ENCODE measurements around the gene SORBS2. TPM values are rescaled to one million over a fixed set of nuclear protein-coding genes. Genes with fewer than 3 reads are reported as not detected.

SORBS2 gene
- total and polyA plus RNA-seq, 2 donors (not counting 1 experiment from before 2014, with no cell fraction given): 0.33 to 3.0 TPM

DNA sequence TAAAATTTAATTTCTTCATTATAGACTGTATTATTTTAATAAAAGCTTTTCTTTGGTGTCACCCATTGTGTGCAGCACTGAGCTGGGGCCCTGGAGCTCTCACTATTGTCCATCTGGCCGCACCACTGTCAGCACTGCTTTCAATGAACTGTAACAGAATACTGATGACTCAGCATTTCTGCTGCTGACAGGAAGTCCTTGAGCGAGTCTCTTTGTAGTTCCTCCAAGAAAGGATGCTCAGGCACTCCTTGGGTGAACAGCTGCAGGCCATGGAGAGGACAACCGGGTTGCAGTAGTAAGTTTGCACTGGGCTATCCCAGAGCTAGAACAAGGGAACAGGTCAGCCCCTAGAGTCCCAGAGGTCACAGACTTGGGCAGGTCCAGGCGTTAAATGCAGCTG lies 81.6 kb downstream of the SORBS2 start:
- no peaks in the 10 kb centered on the region for H3K4me1 ChIP-seq (ENCODE audit: control insufficient read depth, extremely low read depth, insufficient read depth, low read length)
- DNase-seq (ENCODE audit: low read depth in 2 of 2): peak; percentile 38 to 75
- TF ChIP-seq, protein P1, sequence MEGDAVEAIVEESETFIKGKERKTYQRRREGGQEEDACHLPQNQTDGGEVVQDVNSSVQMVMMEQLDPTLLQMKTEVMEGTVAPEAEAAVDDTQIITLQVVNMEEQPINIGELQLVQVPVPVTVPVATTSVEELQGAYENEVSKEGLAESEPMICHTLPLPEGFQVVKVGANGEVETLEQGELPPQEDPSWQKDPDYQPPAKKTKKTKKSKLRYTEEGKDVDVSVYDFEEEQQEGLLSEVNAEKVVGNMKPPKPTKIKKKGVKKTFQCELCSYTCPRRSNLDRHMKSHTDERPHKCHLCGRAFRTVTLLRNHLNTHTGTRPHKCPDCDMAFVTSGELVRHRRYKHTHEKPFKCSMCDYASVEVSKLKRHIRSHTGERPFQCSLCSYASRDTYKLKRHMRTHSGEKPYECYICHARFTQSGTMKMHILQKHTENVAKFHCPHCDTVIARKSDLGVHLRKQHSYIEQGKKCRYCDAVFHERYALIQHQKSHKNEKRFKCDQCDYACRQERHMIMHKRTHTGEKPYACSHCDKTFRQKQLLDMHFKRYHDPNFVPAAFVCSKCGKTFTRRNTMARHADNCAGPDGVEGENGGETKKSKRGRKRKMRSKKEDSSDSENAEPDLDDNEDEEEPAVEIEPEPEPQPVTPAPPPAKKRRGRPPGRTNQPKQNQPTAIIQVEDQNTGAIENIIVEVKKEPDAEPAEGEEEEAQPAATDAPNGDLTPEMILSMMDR (conservative IDR thresholded peaks at IDR 0.05 in 1 of 2, IDR thresholded peaks at IDR 0.05 in 1 of 2; ENCODE audit: low read depth in 1 of 2, low read length in 2 of 2): no peak
- no peak for TF ChIP-seq EZH2 (IDR thresholded peaks at IDR 0.05; ENCODE audit: low read length, missing control alignments)
- no peak overlapping the region for H3K9ac ChIP-seq (ENCODE audit: insufficient read depth, low read length)
- H3K27me3 ChIP-seq (ENCODE audit: control insufficient read depth, insufficient read depth, low read length): peaks cover 5% of the 10 kb centered on the region
- H3K36me3 ChIP-seq (ENCODE audit: control insufficient read depth, insufficient read depth, low read length): no peaks in the 10 kb centered on the region
- no peak overlapping the region for H3K4me3 ChIP-seq (replicated peaks in 1 of 4; ENCODE audit: control extremely low read depth in 1 of 4, insufficient read depth in 1 of 4, low read depth in 3 of 4, low read length in 4 of 4)
- no peak overlapping the region for H3K27ac ChIP-seq (ENCODE audit: insufficient read depth, low read length)
- no peaks in the 10 kb centered on the region for H3K79me2 ChIP-seq (ENCODE audit: control insufficient read depth, insufficient read depth, low read length)
- H4K20me1 ChIP-seq (ENCODE audit: control insufficient read depth, extremely low read depth, insufficient read depth, low read length): no peaks in the 10 kb centered on the region
- H2AFZ ChIP-seq (ENCODE audit: low read length): no peak overlapping the region
- H3K4me2 ChIP-seq (ENCODE audit: extremely low read depth, insufficient read depth, low read length): no peak overlapping the region
- no peaks in the 10 kb centered on the region for H3K9me3 ChIP-seq (ENCODE audit: control insufficient read depth, insufficient read depth, low read depth, low read length)

DNA sequence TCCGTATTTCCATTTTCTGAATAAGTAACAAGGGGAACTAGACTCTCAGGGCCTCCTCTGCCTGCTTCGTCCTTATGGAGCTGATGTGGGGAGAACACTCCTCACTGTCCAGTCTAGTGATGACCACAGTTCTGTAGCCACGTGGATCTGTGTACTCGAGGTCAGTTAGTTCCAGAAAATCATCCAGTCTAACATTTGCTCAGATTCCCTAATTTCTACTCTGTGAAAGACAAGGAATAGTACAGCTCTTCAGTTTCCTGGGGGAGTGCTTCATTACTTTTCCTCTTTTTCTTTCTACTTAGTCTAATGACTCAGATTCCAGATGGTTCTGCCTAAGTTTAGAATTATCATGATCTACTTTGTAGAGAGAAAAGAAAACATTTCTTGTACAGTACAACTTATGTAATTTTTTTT lies 82.6 kb downstream of the SORBS2 start:
- H3K9me3 ChIP-seq (ENCODE audit: control insufficient read depth, insufficient read depth, low read depth, low read length): no peaks in the 10 kb centered on the region
- TF ChIP-seq EZH2 (IDR thresholded peaks at IDR 0.05; ENCODE audit: low read length, missing control alignments): no peak
- TF ChIP-seq, protein P1 (conservative IDR thresholded peaks at IDR 0.05 in 1 of 2, IDR thresholded peaks at IDR 0.05 in 1 of 2; ENCODE audit: low read depth in 1 of 2, low read length in 2 of 2): no peak
- no peaks in the 10 kb centered on the region for H3K79me2 ChIP-seq (ENCODE audit: control insufficient read depth, insufficient read depth, low read length)
- H2AFZ ChIP-seq (ENCODE audit: low read length): no peak overlapping the region
- no peaks in the 10 kb centered on the region for H3K4me1 ChIP-seq (ENCODE audit: control insufficient read depth, extremely low read depth, insufficient read depth, low read length)
- peaks cover 5% of the 10 kb centered on the region for H3K27me3 ChIP-seq (ENCODE audit: control insufficient read depth, insufficient read depth, low read length)
- no peak for DNase-seq (ENCODE audit: low read depth in 2 of 2)
- no peak overlapping the region for H3K4me2 ChIP-seq (ENCODE audit: extremely low read depth, insufficient read depth, low read length)
- no peak overlapping the region for H3K9ac ChIP-seq (ENCODE audit: insufficient read depth, low read length)
- no peaks in the 10 kb centered on the region for H3K36me3 ChIP-seq (ENCODE audit: control insufficient read depth, insufficient read depth, low read length)
- H3K4me3 ChIP-seq (replicated peaks in 1 of 4; ENCODE audit: control extremely low read depth in 1 of 4, insufficient read depth in 1 of 4, low read depth in 3 of 4, low read length in 4 of 4): no peak overlapping the region
- H4K20me1 ChIP-seq (ENCODE audit: control insufficient read depth, extremely low read depth, insufficient read depth, low read length): no peaks in the 10 kb centered on the region
- no peak overlapping the region for H3K27ac ChIP-seq (ENCODE audit: insufficient read depth, low read length)

- no peak for DNase-seq (ENCODE audit: low read depth in 2 of 2)
- Histone ChIP-seq H3K79me2 (ENCODE audit: control insufficient read depth, insufficient read depth, low read length) (no peaks in the 10 kb centered on the region), H3K9me3 (ENCODE audit: control insufficient read depth, insufficient read depth, low read depth, low read length) (no peaks in the 10 kb centered on the region), H2AFZ (ENCODE audit: low read length) (no peak overlapping the region), H3K36me3 (ENCODE audit: control insufficient read depth, insufficient read depth, low read length) (no peaks in the 10 kb centered on the region), H3K4me3 (replicated peaks in 1 of 4; ENCODE audit: control extremely low read depth in 1 of 4, insufficient read depth in 1 of 4, low read depth in 3 of 4, low read length in 4 of 4) (no peak overlapping the region), H3K4me2 (ENCODE audit: extremely low read depth, insufficient read depth, low read length) (no peak overlapping the region), H3K9ac (ENCODE audit: insufficient read depth, low read length) (no peak overlapping the region), H3K27me3 (ENCODE audit: control insufficient read depth, insufficient read depth, low read length) (peaks cover 3% of the 10 kb centered on the region), H3K4me1 (ENCODE audit: control insufficient read depth, extremely low read depth, insufficient read depth, low read length) (no peaks in the 10 kb centered on the region), H3K27ac (ENCODE audit: insufficient read depth, low read length) (no peak overlapping the region), H4K20me1 (ENCODE audit: control insufficient read depth, extremely low read depth, insufficient read depth, low read length) (no peaks in the 10 kb centered on the region)
- TF ChIP-seq EZH2 (IDR thresholded peaks at IDR 0.05; ENCODE audit: low read length, missing control alignments): no peak
- TF ChIP-seq, protein P1 (conservative IDR thresholded peaks at IDR 0.05 in 1 of 2, IDR thresholded peaks at IDR 0.05 in 1 of 2; ENCODE audit: low read depth in 1 of 2, low read length in 2 of 2): no peak
These were observed 83.1 kb downstream of the SORBS2 start for GRCh38 chr4:185728893-185729292.

Measured in fibroblast of lung (primary cell).